NCI-H774 (cell line): ENCODE results near the gene CHGA.

Source experiments
- DNase-seq: peaks from one replicate; lab custom pipeline; 2025; lab: John Stamatoyannopoulos, UW

Gene CHGA

DNA sequence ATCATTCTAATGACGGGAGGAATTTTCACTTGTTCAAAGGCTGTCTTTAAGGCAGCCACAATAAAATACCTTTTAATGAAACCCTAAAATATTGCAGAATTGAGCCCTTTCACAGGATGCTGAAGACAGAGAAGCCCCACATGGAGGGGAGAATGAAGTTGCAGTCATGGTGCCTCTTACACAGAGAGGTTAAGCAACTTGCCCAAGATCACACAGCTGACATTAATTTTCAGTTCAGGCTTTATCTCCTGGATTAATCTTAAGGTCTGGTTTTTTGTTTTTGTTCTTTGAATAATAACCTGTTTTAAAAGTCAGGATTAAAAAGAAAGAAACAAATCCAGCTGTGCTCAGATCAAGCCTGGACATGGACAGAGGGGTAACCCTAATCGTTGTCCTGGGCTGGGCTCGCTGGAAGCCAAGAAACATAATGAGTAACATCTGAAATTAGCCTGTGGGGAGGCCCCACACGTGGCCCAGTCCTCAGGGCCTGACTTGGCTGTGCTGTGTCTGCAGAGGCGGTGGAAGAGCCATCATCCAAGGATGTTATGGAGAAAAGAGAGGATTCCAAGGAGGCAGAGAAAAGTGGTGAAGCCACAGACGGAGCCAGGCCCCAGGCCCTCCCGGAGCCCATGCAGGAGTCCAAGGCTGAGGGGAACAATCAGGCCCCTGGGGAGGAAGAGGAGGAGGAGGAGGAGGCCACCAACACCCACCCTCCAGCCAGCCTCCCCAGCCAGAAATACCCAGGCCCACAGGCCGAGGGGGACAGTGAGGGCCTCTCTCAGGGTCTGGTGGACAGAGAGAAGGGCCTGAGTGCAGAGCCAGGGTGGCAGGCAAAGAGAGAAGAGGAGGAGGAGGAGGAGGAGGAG, 8.0 kb downstream of the CHGA start:
- no peak for DNase-seq

DNA sequence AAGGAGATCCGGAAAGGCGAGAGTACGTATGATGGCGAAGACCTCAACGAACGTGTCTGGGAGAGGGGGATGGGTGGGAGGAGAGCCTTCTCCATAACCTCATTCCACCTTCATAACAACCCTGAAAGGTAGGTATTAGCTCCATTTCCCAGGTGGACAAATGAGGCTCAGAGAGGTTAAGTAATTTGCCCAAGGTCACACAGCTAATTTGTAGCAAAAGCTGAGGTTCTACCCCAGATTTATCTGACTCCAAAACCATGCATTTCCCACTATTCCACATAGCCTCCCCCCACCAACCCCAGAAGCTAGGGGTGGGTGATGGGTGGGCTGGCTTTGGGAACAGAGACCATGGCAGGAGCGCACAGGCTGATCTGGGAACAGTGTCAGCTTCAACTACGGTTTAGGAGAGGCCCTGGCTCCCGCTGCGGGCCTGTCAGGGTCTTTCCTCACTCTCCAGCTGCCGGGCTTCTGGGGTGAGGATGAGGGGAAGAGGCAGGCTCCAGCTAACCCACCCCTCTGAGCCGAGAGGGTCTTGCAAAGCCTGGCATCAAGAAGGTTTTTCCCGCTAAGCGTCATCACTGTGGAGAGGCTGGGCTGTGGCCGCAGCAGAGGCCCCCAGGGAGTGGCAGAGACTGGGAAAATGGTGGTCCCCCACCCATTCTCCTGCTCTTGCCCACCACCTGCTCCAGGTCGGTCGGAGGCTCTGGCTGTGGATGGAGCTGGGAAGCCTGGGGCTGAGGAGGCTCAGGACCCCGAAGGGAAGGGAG, 8.9 kb downstream of the CHGA start:
- DNase-seq = no peak

DNA sequence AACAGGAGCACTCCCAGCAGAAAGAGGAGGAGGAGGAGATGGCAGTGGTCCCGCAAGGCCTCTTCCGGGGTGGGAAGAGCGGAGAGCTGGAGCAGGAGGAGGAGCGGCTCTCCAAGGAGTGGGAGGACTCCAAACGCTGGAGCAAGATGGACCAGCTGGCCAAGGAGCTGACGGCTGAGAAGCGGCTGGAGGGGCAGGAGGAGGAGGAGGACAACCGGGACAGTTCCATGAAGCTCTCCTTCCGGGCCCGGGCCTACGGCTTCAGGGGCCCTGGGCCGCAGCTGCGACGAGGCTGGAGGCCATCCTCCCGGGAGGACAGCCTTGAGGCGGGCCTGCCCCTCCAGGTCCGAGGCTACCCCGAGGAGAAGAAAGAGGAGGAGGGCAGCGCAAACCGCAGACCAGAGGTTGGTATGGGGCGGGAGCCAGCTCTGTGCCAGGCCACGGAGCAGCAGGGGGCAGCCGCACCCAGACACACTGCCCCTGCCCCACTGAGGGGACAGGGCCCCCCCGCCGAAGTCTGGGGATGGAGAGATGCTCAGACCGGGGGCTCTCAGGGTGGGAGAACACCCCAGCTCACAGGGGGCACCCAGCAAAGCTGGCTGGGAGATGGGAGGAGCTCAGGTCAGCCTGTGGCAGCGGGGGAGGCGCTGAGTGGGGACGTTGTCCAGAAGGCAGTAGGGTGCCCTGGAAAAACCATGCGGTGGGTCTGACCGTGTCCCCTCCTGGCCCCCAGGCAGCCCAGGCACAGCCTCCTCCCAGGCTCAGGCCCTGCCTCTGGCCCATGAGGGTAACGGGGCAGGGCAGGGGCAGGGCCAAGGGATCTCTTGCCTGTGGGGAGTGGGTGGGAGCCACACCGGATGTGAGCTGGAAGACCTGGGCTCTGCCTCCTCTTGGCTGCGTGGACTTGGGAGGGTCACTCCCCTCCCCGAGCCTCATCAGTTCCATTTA, 9.8 kb downstream of the CHGA start:
- DNase-seq = no peak

GRCh38 chr14:92933481-92933880, 10.5 kb downstream of the CHGA start:
- DNase-seq = no peak

GRCh38 chr14:92934196-92935085, 11.5 kb downstream of the CHGA start:
- no peak for DNase-seq

DNA sequence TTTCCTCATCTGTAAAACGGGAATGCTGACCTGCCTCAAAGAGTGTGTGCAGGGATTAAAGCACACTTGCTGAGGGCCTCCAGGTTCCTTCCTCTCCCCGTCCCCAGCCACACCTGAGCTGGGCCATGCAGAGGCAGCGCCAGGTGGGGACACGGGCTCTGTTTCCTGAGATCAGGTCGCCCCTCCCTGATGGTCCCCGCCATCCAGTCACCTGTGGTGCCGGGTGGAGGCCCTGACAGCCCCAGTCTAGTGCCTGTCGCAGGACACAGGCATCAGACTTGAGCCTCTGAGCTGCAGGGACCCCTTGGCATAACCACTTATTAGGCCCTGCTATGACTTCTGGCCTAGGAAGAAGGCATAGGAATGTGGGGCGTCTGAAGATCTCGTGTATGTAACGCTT, 12.5 kb downstream of the CHGA start:
- DNase-seq = no peak

DNA sequence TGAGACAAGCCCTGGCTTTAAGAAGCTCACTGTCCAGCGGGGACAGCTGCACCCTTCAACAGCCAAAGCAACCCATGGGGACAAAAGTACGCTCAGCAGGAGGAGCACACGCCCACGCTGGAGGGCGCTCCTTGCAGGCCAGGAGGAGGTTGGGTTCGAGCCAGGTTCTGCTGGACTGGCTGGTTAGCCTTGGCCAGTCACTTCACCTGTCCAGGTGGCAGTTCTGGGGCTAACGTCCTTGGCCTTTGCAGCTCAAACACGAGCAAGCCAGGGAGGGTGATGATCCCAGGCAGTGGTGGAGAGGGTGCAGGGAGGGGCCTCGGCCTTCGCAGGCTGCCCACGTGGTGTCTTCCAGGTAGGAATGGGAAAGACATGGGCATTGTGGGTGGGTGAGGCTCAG, 13.1 kb downstream of the CHGA start:
- no peak for DNase-seq

GRCh38 chr14:92937051-92937937, 14.3 kb downstream of the CHGA start:
- DNase-seq = peak; percentile 23

GRCh38 chr14:92938235-92938875, 15.4 kb downstream of the CHGA start:
- no peak for DNase-seq

DNA sequence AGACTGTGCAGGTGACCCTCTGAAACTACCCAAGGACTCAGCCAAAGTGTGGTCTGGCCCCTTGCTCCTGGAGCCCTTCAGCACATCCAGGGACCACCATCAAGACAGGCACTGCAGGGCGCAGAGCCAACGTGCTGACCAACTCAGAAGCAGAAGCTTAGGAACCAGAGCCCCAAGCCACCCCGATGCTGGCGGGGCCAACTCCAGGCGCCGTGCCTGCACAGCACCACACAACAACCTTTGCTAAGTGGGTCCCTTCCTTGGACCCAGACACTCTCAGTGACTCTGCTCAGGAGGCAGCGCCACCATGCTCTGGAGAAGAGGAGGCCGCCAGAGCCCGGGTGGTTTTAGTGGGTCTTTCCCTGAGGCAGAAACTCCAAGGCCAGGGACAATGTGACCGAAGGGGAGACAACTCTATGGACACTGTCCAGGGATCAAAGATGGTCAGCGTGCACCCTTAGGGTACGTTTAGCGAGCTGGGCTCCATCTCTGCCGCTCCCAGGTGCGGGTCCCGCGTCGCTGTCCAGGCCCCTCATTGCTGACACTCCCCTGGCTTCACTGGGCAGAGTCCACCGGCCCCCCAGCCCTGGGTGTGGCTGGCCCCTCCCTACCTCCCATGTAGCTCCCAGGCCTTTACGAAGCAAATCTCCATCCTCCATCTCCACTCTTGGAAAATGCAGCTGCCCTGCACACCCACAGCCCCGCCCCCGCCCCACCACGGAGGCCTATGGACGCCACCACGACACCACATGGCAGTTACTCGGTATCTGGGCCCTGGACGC, 16.1 kb downstream of the CHGA start:
- no peak for DNase-seq

- no peak for DNase-seq
Measured at GRCh38 chr14:92939699-92940098, 16.7 kb downstream of the CHGA start.

- DNase-seq = no peak
Measured at GRCh38 chr14:92940543-92940942, 17.6 kb downstream of the CHGA start.

- no peak for DNase-seq
Measured at GRCh38 chr14:92941531-92941930, 18.6 kb downstream of the CHGA start.

DNA sequence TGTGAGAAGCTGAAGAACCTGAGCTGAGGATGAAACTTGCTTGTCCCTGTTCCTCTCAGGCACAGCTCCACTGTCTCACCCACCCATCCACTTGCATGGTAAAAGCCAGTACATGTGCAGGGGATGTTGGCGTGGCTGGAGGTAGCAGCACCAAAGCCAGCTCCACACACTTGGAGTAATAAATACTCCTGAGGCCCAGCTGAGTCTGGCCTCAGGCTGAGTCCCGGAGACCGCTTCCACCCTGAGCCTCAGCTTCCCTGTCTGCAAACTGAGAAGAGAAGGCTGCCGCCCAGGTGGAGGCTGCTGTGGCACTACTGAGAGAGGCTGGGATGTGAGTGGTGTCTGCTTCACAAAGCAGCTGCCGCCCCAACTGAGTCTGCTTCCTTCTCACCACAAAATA, 19.2 kb downstream of the CHGA start:
- DNase-seq = no peak

DNA sequence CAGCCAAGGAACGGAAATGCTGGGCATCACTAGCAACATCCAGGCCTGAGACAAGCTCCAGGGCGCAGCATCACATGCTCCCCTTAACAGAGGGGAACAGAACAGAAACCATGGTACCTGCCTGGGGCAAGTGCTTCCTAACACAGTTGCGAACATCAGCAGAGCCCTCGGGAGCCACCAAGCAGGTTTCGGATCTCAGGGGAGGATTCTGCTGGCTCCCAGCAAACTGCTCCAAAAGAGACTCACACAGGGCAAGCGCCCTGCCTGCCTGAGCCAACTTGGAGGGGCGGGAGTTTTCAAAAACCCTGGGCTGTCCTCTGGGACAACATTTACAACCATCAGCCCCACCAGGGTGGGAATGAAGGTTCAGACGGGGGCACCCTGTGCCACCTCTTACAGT, 19.6 kb downstream of the CHGA start:
- no peak for DNase-seq

DNA sequence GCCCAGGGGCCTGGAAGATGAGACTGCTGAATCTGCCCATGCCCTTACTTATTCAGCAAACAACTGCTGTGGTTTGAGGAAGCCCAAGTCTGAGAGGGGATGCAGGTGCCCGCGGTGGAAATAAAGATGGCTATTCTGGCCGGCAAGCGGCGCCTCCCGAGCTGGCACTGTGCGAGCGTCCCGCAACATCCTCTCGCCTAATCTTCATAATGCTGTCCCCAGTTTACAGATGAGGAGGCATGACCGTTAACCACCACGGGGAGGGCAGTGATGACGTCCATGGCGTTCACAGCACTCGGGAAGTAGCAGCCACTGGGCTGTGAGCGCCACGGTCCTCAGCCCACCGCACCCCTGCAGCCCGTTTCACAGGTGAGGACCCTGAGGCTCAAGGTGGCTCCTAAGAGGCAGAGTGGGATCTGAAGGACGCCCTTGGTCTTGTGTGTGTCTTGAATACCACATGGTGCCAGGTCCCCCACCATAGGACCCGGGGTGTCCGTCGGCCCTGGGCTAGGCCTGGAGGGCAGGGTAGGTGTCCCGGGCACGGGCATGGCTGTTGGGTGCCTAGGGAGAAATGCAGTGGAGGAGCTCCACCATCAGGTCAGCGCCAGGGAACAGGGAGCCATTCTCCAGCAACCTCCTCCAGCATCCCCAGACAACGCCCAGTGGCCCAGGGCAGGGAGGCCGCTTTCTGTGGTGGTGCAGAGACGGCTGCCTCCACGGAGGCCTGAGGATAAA, 20.2 kb downstream of the CHGA start:
- DNase-seq = no peak

GRCh38 chr14:92943855-92944570, 21.1 kb downstream of the CHGA start:
- no peak for DNase-seq
